Activated T-helper 1 cell treated with anti-CD3 and anti-CD28 coated beads, Interleukin-2, amount 50 U/mL, for 16 hours (primary cell): ENCODE data around the gene NR6A1.

Experiments used
- DNase-seq, 2 donors: peaks; one replicate each; pipeline ENCODE4 v3.0.0-alpha.2; 2020; ENCODE audit warnings: low read depth in 1 of 2, low spot score in 1 of 2

The NR6A1 gene

DNA sequence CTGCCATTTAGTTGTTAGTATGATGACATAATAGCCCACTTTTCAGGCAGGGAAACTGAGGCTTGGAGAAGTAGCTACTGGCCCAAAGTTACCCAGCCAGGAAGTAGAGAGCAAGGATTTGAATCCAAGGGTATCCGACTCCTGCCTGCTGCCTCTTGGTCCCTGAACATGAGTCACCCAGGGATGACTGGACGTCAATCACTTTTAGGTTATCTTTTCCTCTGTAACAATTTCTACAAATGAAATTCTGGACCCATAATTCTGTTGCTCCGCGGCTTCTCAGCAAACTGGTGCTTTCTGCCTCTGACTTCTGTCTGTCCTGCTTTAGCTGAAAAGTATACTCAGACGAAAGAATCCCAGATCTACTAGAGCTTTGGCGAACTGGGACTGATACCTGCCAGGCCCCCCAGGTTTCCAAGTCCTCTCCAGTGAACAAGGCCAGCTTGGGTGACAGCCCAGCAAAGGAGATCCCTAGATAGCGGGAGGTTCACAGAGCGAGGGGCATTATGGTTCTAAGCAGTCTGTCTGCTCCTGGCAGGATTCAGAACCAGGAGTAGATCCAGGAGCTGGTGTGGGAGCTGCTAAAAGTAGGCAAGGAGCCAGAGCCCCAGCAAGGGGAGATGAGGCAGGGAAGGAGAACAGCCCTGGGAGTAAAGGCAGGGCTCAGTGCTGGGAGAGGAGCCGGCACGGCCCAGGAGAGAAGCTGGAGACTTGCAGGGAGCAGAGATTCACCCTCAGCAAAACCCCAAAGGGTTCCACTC, 26.4 kb upstream of the NR6A1 start:
- DNase-seq, result no peak

DNA sequence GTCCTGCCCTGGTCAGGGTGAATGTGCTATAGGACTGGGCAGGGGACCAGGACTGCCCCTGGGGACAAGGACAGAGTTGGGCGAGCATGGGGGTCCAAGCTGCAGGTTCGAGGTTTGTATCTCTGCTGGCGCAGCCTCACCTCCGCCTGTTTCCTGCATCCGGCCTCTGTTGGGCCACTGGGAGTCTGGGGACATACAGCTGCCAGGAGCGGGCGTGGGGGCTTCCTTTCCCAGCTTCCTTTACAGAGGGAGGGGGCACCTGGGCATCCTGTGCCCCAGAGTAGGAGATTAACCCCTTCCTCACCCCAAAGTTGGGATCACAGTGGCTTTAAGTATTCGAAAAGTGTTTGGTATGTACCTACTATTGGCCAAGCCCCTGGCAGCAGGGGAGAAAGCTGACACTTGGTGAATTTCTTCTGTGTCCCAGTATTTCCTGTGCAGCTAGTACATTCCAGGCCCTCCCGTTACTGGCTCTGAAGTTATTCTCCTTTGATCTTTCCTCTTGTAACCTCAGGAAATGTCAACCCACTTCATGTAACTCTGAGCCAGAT, 24.8 kb upstream of the NR6A1 start:
- DNase-seq, result no peak

DNA sequence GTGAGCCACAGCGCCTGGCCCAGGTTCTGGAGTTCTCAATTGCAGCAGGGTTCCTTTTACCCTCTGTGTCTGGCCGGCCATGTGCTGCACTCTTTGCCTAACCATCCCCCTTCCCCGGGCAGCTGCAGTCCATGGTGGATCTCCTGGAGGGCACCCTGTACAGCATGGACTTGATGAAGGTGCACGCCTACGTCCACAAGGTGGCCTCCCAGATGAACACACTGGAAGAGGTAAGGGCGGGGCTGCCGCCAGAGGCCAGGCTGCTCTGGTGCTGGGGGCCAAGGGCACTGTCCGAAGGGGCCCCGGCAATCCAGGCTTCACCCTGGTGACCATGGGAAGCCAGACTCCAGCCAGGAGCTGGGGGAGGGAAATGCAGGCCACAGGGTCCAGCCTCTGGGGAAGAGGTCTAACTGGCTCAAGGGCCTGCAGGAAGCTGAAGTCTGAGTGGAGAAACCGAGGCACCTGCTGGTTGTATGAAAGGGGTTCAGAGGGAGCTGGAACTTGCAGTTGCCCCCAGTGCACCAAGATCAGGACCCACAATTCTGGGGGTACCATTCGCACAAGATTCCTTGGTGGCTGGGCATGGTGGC, 23.9 kb upstream of the NR6A1 start:
- DNase-seq, result no peak

- DNase-seq, result no peak
These were observed 22.0 kb upstream of the NR6A1 start for GRCh38 chr9:124793015-124793541.

- DNase-seq, result no peak
These were observed 21.3 kb upstream of the NR6A1 start for GRCh38 chr9:124792257-124793014.

DNA sequence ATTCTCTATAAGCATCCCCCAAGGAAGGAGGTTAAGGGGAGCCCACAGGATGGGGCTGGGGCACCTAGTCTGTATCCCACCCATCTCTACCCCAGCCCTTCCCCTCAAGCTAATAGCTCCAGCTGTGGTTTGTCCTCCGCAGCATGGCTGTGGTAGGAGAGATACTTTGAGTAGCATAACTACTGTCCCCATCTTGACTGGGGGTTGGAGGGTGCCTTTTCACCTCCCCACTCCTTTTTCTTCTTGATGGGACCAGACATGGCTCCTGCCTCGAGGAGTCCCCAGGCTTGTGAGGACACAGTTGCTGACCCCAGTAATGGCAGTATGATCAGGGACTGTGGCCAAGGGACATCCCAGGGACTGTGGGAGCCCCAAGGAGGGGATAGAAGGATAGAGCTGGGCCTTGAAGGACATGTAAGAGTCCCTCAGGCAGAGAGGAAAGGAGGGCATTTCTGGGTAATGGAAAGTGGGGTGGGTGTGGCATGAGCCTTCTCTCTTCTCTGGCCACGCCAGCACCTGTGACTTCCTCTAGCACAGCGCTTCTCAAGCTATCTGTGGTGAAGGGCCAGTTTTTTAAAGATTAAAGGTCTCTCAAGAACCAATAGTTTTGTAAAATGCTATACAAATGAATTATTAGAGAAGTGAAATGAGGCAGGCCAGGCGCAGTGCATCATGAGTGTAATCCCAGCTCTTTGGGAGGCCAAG, 19.8 kb upstream of the NR6A1 start:
- no peak for DNase-seq

- DNase-seq, result no peak
These were observed 19.2 kb upstream of the NR6A1 start for GRCh38 chr9:124790301-124790700.

- no peak for DNase-seq
These were observed 18.4 kb upstream of the NR6A1 start for GRCh38 chr9:124789531-124789930.

DNA sequence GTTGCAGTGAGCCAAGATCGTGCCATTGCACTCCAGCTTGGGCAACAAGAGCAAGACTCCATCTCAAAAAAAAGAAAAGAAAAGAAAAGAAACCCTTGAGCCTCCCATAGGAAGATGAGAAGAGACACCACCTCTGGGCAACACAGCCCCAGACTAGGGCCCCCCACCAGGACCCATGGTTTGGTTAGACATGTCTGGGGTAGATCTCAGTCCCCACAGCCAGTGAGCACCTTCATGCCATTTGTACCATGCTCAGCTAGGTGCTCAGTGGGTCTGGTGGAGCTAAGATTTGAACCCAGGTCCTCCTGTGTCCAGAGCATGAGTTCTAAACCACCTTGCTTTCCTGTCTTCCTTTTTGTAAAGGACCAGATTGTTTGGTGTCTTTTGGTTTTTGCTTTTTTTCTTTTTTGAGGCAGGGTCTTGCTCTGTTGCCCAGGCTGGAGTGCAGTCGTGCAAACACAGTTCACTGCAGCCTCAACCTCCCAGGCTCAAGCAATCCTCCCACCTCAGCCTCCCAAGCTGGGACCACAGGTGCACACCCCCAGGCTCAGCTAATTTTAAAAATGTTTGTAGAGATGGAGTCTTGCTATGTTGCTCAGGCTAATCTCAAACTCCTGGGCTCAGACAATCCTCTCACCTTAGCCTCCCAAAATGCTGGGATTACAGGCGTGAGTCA, 17.6 kb upstream of the NR6A1 start:
- no peak for DNase-seq

DNA sequence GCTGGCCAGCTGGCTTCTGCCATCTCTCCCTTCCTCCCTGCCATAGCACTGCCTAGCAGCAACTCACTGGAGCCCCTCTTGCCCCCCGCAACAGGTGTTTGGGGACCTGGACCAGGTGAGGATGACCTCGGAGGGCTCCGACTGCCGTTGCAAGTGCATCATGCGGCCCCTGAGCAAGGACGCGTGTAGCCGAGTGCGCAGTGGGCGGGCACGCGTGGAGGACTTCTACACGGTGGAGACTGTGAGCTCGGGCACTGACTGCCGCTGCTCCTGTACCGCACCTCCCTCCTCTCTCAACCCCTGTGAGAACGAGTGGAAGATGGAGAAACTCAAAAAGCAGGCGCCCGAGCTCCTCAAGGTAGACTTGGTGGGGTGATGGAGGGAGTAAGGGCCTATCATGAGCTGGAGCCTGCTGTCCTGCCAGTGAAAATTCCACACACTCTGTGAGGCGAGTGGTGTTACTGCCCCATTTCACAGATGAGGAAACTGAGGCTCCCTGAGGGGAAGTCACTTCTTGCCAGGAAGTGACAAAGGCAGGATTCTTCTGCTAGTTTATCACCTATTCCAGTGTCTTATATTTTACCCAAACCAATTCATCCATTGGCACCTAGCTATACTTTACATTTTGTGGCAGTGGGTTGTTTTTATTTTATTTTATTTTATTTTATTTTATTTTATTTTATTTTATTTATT, 15.9 kb upstream of the NR6A1 start:
- no peak for DNase-seq

DNA sequence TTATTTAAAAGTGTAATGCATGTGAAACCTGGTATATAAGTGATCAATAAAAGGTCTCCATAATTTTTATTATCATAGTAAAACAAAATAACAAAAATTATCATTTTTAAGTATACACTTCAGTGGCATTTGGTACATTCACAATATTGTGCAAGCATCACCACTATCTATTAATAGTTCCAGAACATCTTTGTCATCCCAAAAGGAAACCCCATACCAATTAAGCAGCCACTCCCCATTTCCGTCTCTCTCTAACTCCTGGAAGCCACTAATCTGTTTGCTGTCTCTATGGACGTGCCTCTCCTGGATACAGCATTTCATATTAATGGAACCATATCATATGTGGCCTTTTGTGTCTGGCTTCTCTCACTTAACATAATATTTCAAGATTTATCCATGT, 13.4 kb upstream of the NR6A1 start:
- DNase-seq, result no peak

DNA sequence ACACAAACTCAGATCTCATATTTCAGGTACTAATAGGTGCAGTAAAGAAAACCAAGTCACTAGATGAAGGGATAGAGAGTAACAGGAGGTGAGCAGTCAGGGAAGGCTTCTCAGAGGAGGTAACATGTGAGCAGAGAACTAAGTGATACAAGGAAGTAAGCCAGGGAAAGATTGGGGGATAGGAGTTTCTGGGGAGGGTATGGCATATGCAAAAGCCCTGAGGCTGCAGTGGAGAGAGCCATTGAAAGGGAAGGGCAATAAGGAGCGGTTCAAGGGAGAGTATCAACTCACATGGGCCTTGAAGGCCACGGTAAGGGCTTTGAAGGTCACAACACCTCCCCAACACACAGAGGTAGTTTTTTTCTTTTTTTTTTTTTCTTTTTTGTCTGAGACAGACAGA, 12.7 kb upstream of the NR6A1 start:
- no peak for DNase-seq

DNA sequence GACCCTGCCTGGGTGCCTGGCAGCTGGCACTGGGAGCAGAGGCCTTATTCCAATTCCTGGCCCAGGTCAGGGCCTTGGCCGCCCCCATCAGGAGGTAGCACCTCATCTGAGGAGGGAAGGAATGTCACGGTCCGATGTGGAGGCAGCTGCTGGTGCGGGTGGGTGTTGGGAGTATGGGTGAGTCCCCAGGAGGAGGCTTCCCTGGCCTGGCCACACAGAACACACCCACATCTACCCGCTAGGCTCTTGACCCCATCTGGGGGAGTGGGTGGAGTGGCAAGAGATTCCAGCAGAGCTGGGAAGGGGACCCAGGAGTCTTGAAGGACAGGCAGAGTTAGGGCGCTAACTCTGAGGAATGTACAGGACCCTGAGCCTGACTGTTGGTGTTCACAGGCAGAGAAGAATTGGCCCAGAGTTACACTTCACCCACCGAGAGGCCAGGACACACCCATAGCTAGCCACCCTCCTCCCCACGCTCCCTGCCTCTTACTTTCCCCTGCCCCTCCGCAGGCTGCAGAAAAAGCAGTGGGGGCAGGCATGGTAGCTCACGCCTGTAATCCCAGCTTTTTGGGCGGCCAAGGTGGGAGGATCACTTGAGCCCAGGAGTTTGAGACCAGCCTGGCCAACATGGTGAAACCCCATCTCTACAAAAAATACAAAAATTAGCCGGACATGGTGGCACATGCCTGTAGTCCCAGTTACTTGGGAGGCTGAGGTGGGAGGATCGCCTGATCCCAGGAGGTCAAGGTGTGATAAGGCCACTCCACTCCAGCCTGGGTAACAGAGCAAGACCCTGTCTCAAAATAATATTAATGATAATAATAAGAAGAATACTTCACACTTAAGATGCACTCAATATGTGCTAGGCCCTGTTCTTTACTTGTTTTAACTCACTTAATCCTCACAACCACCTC, 11.8 kb upstream of the NR6A1 start:
- no peak for DNase-seq

GRCh38 chr9:124781967-124782660, 11.0 kb upstream of the NR6A1 start:
- no peak for DNase-seq

DNA sequence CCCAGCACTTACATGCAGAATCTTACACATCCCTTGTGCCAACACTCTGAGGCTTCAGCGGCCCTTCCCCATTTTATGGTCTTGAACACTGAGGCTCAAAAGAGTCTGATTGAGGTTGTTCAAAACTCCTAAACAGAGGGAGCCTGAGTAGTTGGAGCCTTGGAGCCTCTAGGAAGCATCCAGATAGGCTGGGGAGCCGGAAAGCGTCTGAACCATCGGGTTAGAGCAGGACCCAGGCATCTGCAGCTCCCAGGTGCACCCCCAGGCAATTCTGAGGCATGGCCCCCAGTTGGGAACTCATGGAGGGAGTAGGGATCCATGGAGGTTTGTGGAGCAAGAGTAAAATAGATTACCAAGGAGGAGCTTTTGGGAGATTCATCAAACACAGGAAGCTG, 9.6 kb upstream of the NR6A1 start:
- DNase-seq, result no peak

GRCh38 chr9:124780060-124780756, 9.1 kb upstream of the NR6A1 start:
- DNase-seq, result no peak

DNA sequence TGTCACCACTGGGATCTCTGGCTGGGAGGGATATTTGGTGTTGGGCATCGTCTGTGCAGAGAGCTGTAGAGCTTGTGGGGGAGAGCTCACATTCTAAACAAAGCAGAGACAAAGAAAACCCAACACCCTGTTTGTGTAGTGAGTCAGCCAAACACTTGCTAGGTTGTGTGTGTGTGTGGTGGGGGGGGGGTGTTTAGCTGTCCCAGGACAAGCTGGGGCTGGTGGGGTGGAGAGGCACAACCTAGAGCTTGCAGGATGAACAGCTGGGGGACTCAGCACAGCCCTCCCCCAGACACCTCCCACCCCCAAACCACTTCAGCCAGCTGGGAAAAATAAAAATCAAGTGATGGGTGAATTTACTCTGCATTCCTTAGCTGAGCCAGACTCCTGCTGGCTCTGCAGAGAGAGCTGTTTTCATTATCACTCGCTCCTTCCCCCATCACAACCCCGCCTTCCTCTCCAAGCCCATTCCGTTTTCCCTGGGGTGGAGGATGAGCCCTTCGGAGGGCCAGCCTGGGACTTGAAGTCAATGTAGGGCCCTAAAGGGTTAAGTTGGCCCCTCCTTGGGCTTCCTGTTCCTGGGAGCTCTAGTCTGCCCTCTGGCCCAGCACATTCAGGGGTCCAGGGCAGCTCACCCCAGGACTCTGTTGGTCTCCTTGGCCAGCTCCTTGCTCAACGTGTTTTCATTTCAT, 8.4 kb upstream of the NR6A1 start:
- no peak for DNase-seq
